GM21367 (cell line): Measurements from ENCODE around the gene SV2C.

Experiments
- ATAC-seq: cut with Tn5 transposase; IDR thresholded peaks from one replicate; pipeline ENCODE4 v1.9.1; 2021; ENCODE audit not compliant: unreplicated experiment

The SV2C gene

GRCh38 chr5:76372323-76373054, 289.3 kb downstream of the SV2C start:
- no peak for ATAC-seq

- no peak for ATAC-seq
Observed at GRCh38 chr5:76376148-76376865, 293.1 kb downstream of the SV2C start.

- ATAC-seq: no peak
Observed at GRCh38 chr5:76376866-76377230, 293.7 kb downstream of the SV2C start.

- ATAC-seq: no peak
Observed at GRCh38 chr5:76378355-76378754, 295.2 kb downstream of the SV2C start.

GRCh38 chr5:76379316-76379715, 296.1 kb downstream of the SV2C start:
- no peak for ATAC-seq

GRCh38 chr5:76379855-76380254, 296.7 kb downstream of the SV2C start:
- no peak for ATAC-seq

- no peak for ATAC-seq
Observed at GRCh38 chr5:76380346-76381066, 297.3 kb downstream of the SV2C start.

GRCh38 chr5:76383126-76383832, 300.1 kb downstream of the SV2C start:
- no peak for ATAC-seq

GRCh38 chr5:76384189-76384588, 301.0 kb downstream of the SV2C start:
- no peak for ATAC-seq

GRCh38 chr5:76384705-76385104, 301.5 kb downstream of the SV2C start:
- ATAC-seq: no peak

GRCh38 chr5:76385540-76385939, 302.4 kb downstream of the SV2C start:
- no peak for ATAC-seq

GRCh38 chr5:76386360-76386759, 303.2 kb downstream of the SV2C start:
- ATAC-seq: no peak

GRCh38 chr5:76388236-76388635, 305.1 kb downstream of the SV2C start:
- ATAC-seq: no peak

GRCh38 chr5:76388791-76389512, 305.8 kb downstream of the SV2C start:
- no peak for ATAC-seq

- no peak for ATAC-seq
Observed at GRCh38 chr5:76389513-76390154, 306.5 kb downstream of the SV2C start.

- no peak for ATAC-seq
Observed at GRCh38 chr5:76391014-76391413, 307.8 kb downstream of the SV2C start.

- ATAC-seq: no peak
Observed at GRCh38 chr5:76393035-76393680, 310.0 kb downstream of the SV2C start.

GRCh38 chr5:76397200-76397599, 314.0 kb downstream of the SV2C start:
- ATAC-seq: no peak

GRCh38 chr5:76399268-76399667, 316.1 kb downstream of the SV2C start:
- no peak for ATAC-seq

GRCh38 chr5:76400466-76400865, 317.3 kb downstream of the SV2C start:
- no peak for ATAC-seq
